GM19239 (cell line): ENCODE measurements around the gene WDR43.

Experiments used
- DNase-seq: peaks from one replicate; pipeline ENCODE4 v3.0.0; 2011; ENCODE audit warnings: low spot score; ENCODE audit not compliant: insufficient read length
- FAIRE-seq: peaks from 2 replicates; lab custom pipeline; 2011; peaks lifted over from hg19 to GRCh38; lab: Jason Lieb, UNC

WDR43 gene, protein sequence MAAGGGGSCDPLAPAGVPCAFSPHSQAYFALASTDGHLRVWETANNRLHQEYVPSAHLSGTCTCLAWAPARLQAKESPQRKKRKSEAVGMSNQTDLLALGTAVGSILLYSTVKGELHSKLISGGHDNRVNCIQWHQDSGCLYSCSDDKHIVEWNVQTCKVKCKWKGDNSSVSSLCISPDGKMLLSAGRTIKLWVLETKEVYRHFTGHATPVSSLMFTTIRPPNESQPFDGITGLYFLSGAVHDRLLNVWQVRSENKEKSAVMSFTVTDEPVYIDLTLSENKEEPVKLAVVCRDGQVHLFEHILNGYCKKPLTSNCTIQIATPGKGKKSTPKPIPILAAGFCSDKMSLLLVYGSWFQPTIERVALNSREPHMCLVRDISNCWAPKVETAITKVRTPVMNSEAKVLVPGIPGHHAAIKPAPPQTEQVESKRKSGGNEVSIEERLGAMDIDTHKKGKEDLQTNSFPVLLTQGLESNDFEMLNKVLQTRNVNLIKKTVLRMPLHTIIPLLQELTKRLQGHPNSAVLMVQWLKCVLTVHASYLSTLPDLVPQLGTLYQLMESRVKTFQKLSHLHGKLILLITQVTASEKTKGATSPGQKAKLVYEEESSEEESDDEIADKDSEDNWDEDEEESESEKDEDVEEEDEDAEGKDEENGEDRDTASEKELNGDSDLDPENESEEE

DNA sequence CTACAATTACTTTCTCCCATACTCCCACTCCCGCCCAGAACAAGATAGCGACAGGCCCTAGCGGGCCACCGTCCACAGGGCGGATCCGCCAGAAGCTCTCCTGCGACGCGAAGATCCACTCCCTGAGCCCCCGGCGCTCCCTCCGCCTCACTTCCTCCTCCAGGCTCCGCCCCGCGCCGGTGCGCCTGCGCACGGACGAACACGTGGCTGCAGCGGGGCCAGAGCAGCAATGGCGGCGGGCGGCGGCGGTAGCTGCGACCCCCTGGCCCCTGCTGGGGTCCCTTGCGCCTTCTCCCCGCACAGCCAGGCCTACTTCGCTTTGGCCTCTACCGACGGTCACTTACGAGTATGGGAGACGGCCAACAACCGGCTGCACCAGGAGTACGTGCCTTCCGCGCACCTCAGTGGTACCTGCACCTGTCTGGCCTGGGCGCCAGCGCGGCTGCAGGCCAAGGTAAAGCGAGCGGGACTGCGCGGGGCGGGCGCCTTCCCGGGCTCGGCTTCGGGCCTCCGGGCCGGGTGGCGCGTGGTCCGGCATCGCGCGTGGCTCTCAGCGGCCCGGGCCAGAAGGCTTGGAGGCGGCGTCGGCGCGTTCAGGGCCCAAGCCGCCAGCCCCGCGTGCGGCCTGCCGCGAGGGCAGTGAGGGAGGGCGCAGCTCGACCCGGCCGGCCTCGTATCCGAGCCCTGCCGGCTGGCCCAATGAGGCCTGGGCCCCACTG is at the start of gene WDR43:
TSS of gene WDR43 (plus strand) at position 198 of the 719 bp plus-strand sequence. CDS start at position 230, 32 bp downstream.
- FAIRE-seq, result peak; percentile 96
- peak; percentile 88 for DNase-seq

DNA sequence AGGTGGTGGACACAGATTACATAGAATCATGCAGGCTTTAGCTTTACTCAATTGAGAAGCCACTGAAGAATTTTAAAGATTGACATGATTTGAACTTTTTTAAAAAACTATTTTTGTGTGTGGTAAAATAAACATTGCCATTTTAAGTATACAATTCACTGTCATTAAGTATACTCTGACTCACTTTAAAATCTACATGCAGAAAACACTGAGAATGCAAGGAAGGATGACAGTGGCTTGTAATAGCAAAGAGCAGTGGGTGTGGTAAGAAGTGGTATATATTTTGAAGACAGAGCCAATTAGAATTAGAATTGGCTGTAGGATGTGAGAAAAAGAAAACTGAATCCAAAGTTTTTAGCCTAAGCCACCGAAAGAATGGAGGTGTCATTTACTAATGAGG is 39.3 kb upstream of the WDR43 start:
- FAIRE-seq (no peak), DNase-seq (no peak)

DNA sequence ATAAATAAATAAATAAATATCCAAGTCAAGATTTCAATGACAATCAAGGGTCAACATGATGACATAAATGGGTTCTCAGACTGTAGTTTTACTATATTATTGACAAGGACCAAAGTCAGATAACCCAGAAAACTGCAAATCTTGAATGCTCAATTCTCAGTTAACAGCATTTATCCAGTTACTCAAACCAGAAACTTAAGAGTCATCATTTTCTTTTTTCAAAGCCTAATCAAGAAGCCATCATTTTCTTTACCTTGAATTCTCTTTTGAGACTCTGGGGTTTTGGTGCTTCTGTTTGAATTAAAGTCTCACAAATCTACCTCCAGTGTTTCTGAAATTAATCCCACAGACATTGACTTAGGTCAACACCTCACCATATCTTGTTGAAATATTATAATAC is 38.5 kb upstream of the WDR43 start:
- no peak for FAIRE-seq
- DNase-seq, result no peak

DNA sequence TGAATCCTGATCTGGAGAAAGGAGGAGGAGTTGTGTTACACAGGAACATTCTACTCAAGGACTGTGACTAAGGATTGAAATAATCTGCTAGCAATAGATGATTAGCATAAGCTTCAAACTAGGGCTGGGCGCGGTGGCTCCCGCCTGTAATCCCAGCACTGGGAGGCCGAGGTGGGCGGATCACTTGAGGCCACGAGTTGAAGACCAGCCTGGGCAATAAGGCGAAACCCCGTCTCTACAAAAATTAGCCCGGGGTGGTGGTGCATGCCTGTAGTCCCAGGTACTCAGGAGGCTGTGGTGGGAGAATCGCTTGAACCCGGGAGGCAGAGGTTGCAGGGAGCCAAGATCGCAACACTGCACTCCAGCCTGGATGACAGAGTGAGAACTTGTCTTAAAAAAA is 25.9 kb upstream of the WDR43 start:
- FAIRE-seq (no peak), DNase-seq (no peak)

DNA sequence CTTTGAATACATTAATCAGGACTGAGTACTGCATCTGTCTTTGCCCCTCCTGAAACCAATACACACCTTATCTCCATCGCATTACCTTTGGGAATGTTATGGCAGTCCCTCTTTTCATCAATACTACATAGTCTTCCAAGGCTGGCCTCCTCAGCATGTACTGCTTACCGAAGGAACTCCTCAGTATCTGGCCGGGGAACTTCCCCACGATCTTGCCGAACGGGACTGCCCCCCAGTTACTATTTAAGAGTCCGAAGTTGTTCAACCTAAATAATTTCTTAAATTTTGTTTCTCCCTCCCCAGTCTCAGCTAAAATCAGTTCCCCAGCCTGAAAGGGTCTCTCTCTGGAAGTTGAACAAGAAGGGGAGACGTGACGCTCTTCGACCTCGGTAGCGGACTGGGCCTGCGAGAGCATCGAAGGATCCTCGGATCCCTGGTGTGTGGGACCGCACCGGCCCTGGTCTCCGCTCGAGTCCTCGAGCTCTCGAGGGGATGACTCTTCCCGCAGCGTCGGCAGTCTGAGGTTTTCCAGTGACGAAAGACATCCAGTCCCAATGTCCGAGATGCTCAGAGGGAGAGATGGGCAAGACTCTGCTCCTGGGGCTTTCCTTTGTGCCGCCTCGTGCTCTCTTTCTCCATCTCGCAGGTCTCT is 24.8 kb upstream of the WDR43 start:
- no peak for DNase-seq
- FAIRE-seq, result no peak

DNA sequence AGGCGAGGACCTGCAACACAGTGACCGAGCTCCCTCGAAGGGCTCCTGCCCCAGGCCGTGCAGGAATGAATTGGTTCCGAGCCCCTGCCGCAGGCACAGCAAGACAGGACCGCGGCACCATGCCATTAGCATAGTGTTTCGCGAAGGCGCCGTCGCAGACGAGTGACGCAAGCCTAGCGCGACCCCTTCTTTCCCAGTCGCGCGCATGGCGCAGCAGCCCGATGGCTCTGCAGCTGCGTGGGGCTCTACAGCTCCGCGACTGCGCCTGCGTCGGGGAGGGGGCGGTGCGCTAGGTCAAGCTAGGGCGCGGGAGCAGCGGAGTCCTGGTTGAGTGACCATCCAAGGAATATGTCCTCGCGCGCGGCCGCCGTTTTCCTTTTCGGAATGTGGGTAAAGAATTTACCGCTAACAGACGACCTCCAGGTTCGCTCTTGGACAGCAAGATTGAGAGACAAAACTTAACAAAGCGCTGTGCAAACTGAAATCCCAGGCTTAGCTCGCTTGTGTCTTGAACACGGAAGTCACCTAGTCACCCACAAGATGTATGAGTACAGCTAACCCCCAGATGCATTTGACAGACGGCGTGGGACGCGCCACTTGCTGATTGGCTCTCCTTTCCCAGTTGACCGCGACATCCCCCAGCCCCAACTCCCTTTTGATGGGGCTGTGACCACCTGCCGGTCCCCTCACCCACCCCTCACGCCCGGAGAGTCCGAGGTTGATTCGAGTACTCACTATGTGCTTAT is 24.1 kb upstream of the WDR43 start, which contains the start of gene TRMT61B:
TSS of gene TRMT61B (minus strand) at position 164 of the 746 bp plus-strand sequence. CDS start at position 132, 32 bp downstream.
- FAIRE-seq, result peak; percentile 92

DNA sequence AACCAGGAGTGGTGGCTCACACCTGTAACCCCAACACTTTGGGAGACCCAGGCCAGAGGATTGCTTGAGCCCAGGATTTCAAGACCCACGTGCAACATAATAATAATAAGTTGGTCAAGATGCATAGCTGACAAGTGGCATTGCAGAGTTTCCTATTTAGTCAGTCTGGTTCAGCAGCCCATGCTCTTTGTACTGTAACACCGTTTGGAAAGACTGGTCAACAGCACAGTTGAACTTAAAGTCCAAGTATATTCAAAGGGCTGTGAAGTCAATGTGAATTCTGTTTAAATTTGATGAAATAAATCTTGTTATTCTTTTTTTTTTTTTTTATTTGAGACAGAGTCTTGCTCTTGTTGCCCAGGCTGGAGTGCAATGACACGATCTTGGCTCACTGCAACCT is 22.8 kb upstream of the WDR43 start:
- DNase-seq (no peak), FAIRE-seq (no peak)

More for the DNA sequence above, 24.1 kb upstream of the WDR43 start, which contains the start of gene TRMT61B:
- DNase-seq, result peak; percentile 91

DNA sequence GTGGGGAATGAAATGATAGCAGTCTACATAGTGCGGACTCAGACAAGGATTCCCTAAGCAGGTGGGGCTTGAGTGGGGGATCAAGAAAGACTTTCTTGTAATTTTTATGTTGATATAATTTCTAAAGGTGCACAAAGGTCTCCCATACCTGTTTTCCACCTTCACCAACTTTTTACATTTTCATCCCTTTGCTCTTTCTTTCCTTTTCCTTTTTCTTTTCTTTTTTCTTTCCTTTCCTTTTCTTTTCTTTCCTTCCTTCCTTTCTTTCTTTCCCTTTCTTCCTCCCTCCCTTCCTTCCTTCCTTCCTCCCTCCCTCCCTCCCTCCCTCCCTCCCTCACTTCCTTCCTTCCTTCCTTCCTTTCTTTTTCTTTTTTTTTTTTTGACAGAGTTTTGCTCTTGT is 14.3 kb upstream of the WDR43 start:
- DNase-seq (no peak), FAIRE-seq (no peak)

DNA sequence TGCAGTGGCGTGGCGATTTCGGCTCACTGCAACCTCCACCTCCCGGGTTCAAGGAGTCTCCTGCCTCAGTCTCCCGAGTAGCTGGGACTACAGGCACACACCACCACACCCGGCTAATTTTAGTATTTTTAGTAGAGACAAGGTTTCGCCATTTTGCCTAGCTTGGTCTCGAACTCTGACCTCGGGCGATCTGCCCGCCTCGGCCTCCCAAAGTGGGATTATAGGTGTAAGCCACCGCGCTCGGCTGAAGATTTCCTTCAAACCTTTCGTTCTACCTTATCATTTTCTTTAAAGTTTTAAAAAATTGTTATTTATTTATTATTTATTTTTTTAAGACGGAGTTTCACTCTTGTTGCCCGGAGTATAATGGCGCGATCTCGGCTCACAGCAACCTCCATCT is 979 bp upstream of the WDR43 start:
- DNase-seq, result no peak

DNA sequence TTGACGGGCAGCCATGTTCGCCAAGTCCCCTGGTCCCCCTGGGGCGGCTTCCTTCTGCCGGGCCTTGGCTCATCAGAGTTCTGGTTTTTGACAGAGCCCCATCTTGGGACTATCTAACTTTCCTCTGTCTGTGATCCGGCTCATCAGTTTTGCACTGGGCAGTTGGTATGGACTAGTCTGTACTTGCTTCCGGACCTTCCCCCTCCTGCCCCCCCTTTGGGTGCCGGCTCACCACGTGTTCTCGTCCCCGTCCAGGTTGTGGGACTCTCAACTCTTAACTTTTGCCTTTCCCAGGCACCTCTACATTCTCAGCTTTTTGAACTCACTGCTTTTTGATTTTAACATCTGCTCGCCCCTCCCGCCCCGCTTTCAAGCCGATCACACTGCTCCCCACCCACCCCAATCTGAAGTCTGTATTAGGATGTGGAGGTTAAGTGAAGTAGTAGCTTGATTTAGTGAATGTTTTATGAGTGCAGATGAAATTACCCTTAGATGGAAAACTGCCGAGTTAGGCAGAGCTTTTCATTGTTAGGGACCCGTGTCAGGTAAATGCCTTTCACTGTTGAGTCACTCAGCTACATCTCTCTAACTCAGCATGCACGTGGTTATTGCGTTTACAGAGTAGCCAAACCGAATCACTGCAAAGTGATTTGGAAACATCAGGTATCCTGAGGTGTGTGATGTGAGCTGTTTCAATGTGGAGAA is 874 bp downstream of the WDR43 start:
- DNase-seq (no peak), FAIRE-seq (peak; percentile 90)

More for the DNA sequence above, 979 bp upstream of the WDR43 start:
- no peak for FAIRE-seq

DNA sequence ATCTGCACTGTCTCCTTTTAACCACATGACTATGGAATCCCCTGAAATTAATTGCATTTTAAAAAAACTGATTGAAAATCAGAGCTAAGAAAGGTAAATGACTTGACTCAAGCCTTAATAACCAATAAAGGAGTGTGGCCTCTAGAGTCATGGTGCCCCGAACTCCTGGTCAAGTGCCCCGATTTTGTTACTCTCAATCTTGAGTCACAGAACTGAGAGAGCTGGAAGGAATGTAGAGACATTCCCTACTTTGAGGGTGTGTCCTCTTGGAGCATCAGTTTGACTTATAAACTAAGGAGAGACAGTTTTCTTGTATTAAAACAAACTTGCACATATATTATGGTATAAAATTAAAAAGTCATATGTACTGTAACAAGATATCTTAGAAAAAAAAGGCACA is 2.4 kb downstream of the WDR43 start:
- DNase-seq (no peak), FAIRE-seq (peak; percentile 39)

DNA sequence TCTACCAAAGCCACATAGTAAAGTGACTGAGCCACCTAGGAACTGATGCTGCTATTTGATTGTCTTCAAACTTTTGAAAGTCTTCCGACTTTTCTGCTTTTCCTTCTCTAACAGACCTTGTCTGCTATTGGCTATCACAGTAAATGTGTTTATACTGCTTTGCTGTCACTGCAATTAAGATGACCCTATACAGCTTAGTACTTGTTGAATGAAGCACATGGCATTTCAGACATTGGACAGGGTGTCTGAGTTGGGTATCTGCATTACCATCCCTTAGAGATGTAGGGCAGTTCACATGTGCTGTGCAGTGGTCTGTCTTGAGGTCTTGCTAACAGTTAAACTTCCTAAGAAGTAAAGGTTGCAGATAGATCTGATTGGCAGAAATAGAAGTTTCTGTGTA is 3.6 kb downstream of the WDR43 start:
- FAIRE-seq (no peak), DNase-seq (no peak)

DNA sequence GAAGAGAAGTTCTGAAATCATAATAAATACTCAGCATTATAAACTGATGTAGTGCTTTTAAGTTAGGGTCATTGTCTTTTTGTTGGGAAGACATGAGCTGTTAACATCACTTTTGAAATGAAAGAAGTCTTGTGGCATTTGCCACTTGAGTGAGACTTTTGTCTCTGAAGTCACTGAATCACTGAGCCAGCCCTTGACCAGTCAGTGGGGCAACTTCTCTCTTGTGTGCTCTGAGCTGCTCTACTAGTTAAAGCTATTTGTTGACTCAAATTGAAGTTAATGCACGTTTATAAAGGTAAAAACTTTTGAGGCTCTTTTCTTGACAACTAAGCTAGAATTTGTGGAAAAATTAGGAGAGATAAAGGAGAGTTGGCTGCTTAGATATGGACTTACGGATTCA is 6.7 kb downstream of the WDR43 start:
- DNase-seq (no peak), FAIRE-seq (no peak)

DNA sequence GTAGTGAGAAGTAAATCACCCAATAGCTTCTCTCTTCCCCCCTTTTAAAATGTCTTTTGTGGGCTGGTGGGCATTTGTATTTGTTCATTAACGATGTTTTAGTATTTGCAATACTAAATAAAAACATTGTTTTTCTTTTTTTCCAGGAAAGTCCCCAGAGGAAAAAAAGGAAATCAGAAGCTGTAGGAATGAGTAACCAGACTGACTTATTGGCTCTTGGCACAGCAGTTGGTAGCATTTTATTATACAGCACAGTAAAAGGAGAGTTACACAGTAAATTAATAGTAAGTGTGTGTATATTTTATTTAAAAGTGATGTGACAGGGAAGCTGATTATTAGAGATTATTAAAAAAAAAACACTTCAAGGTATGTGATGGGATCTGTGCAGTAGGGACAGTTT is 7.4 kb downstream of the WDR43 start:
- DNase-seq, result no peak
- no peak for FAIRE-seq

DNA sequence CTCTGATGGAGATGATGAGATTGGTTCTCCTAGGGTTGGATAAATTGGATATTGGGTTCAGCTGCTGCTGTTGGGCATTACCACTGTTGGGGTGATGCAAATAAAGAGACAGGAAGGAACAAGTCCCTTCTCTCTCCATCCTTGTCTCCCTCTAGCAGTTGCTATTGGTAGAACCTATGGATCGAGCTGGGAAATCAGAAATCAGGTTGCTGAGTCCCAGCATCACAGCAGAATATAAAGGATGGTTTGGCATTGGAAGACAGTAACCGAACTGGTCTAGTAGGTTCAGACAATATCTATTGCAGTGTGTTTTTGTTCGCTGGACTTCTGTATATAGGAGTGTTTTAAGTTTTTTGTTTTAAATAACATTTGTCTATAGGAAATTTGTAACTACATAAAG is 8.1 kb downstream of the WDR43 start:
- FAIRE-seq (no peak), DNase-seq (no peak)

DNA sequence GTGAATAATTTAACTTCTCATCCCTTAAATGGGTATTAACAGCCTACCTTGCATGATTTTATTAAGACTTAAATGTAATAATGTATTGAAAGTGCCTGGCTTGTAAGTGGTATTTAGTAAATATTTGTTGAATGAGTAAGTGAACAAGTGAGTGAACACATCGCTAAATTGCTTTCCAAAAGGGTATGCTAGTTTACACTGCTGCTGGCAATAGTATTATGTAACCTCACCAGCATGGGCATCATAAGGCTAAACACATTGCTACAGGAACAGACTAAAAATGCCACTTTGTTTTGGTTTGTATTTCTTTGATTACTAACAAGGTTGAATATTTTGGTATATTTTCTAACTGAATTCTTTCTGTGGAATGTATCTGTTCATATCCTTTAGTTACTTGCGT is 9.8 kb downstream of the WDR43 start:
- FAIRE-seq (peak; percentile 61), DNase-seq (no peak)

DNA sequence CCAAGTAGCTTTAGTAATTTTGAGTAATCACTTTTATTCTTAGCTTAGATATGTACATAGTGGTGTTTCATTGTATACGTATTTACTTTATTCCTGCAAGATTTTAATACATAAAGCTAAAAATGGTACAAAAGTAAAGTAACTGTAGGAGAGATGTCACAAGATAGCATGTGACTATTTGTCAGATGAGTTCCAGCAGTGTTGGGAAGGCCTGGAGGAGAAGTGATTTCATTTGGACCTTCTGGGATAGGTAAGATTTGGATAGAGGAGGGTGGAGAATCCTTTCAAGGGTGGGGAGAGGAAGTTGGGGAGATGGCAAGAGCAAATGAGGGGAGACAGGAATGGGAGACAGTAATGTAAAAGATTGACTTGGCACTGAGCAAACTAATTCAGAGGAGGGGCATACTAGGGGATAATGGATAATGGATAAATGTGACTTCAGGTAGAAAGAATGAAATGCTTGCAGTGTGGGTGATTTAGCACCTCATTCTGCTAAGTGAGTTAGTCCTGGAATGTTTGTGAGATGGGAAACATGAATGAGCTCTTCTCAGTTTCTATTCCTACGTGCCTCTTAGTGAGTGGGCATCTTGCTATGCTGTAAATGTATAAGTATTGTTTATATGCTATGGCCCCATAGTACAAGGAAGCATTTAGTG is 10.5 kb downstream of the WDR43 start:
- DNase-seq, result no peak
- FAIRE-seq, result no peak

DNA sequence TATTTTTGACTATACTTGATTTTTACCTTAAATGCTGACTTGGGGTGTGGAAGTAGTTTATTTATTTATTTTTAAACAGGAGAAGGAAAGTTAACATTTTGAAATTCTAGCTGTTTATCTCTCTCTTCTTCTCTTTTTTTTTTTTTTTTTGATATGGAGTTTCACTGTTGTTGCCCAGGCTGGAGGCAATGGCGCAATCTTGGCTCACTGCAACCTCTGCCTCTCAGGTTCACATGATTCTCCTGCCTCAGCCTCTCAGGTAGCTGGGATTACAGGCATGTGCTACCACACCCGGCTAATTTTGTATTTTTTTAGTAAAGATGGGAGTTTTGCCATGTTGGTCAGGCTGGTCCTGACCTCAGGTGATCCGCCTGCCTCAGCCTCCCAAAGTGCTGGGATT is 11.1 kb downstream of the WDR43 start:
- no peak for FAIRE-seq

DNA sequence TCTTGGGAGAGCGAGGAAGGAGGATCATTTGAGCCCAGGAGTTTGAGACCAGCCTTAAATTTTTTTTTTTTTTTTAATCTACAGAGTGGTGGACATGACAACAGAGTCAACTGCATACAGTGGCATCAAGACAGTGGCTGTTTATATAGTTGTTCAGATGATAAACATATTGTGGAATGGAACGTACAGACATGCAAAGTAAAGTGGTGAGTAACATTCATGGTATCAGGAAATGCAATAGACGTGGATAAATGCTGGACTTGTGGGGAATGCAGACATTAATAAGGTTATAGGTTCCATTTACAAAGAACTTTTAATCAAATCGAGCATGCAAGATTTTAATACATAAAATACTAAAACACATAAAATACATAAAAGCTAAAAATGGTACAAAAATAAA is 11.9 kb downstream of the WDR43 start:
- FAIRE-seq, result no peak

More for the DNA sequence above, 11.1 kb downstream of the WDR43 start:
- DNase-seq, result no peak

More for the DNA sequence above, 11.9 kb downstream of the WDR43 start:
- no peak for DNase-seq
